K562 (cell line): ENCODE data around the gene NT5DC4.

Experiments
- ATF6 ChIP-seq: sonication (generic); formaldehyde crosslinking; IDR thresholded peaks from 2 replicates; pipeline ENCODE4 v1.4.0; 2020; ENCODE audit warnings: mild to moderate bottlenecking, missing genetic modification reagents
- CTCF ChIP-seq, 3 experiments: IDR thresholded peaks in 2 of 3; conservative IDR thresholded peaks in 1 of 3; 2 replicates each; pipeline ENCODE4 v1.5.1; 2011 to 2012; ENCODE audit warnings: low read length in 3 of 3, mild to moderate bottlenecking in 3 of 3, control low read depth in 2 of 3, improper control_type of control experiment in 1 of 3, inconsistent platforms in 1 of 3, low read depth in 1 of 3, mixed read lengths in 1 of 3, moderate library complexity in 1 of 3; ENCODE audit not compliant: insufficient read depth in 2 of 3
- POLR2A ChIP-seq: fragments of 450-650 bp; conservative IDR thresholded peaks from 2 replicates; pipeline ENCODE4 v1.6.1; 2016
- PRDM10 ChIP-seq: fragments of 450-650 bp; IDR thresholded peaks from 2 replicates; pipeline ENCODE4 v1.6.1; 2018; ENCODE audit not compliant: partially characterized antibody
- RFX5 ChIP-seq: IDR thresholded peaks from 2 replicates; pipeline ENCODE4 v1.6.1; 2011; ENCODE audit warnings: low read depth, mild to moderate bottlenecking, improper control_type of control experiment, low read length
- SIN3A ChIP-seq, 2 experiments: fragments of 150-350 bp in 1 of 2; IDR thresholded peaks; 2 replicates each; pipeline ENCODE4 v1.6.1; 2011 to 2016; ENCODE audit warnings: borderline replicate concordance in 2 of 2, low read depth in 2 of 2, low read length in 2 of 2, mild to moderate bottlenecking in 2 of 2, moderate library complexity in 2 of 2; ENCODE audit not compliant: control insufficient read depth in 1 of 2
- TAF15 ChIP-seq: fragments of 200-400 bp; formaldehyde crosslinking; IDR thresholded peaks from 2 replicates; pipeline ENCODE4 v1.6.1; 2017; ENCODE audit warnings: mild to moderate bottlenecking, low read depth, low read length, moderate library complexity
- ZFP36 ChIP-seq: fragments of 150-350 bp; IDR thresholded peaks from 2 replicates; pipeline ENCODE4 v1.6.1; 2018; ENCODE audit warnings: low read length, low read depth; ENCODE audit not compliant: partially characterized antibody
- ZNF347 ChIP-seq: fragments of 450-650 bp; formaldehyde crosslinking; IDR thresholded peaks from 2 replicates; pipeline ENCODE4 v1.4.0; 2020; ENCODE audit warnings: low read depth, mild to moderate bottlenecking, moderate library complexity
- ZZZ3 ChIP-seq: fragments of 450-650 bp; IDR thresholded peaks from 2 replicates; pipeline ENCODE4 v1.6.1; 2016; ENCODE audit warnings: antibody characterized with exemption, mild to moderate bottlenecking, moderate library complexity
- TF ChIP-seq, protein P1 (sequence below): sonication (generic); formaldehyde crosslinking; IDR thresholded peaks from 2 replicates; pipeline ENCODE4 v1.8.1; 2023; ENCODE audit warnings: mild to moderate bottlenecking, missing genetic modification reagents

DNA sequence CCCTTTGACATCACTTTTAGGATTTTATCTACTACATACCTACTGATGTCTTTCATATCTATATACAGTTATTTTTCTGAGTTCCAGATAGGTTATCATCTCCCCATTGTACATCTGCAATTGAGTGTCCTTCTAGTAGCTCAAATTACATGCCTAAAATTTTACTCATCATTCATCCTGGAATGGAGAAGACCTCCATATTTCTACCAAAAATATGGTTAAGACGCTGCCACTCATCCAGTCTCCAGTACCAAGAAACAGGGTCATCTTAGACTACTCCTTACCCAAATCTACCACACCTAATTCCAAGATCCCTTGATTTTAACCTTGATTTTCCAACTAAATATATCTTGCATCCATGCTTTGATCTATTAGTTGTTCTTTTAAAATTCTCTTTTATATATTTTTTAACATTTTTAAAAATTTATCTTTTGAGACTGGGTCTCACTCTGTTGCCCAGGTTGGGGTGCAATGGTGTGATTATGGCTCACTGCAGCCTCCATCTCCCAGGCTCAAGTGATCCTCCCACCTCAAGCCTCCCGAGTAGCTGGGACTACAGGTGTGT, 52.2 kb downstream of the NT5DC4 start:
- TF ChIP-seq CTCF (IDR thresholded peaks at IDR 0.05 in 2 of 3, conservative IDR thresholded peaks at IDR 0.05 in 1 of 3; ENCODE audit: insufficient read depth in 2 of 3, low read depth in 1 of 3, low read length in 3 of 3), result no peak
- no peak for TF ChIP-seq RFX5
- TF ChIP-seq, protein P1, sequence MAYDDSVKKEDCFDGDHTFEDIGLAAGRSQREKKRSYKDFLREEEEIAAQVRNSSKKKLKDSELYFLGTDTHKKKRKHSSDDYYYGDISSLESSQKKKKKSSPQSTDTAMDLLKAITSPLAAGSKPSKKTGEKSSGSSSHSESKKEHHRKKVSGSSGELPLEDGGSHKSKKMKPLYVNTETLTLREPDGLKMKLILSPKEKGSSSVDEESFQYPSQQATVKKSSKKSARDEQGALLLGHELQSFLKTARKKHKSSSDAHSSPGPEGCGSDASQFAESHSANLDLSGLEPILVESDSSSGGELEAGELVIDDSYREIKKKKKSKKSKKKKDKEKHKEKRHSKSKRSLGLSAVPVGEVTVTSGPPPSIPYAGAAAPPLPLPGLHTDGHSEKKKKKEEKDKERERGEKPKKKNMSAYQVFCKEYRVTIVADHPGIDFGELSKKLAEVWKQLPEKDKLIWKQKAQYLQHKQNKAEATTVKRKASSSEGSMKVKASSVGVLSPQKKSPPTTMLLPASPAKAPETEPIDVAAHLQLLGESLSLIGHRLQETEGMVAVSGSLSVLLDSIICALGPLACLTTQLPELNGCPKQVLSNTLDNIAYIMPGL (CRISPR knock-in tag), result no peak
- no peak for TF ChIP-seq TAF15
- TF ChIP-seq SIN3A (IDR thresholded peaks at IDR 0.05; ENCODE audit: borderline replicate concordance in 2 of 2, control insufficient read depth in 1 of 2, low read depth in 2 of 2, low read length in 2 of 2), result no peak
- TF ChIP-seq ATF6 (CRISPR knock-in tag), result no peak
- no peak for TF ChIP-seq PRDM10
- TF ChIP-seq POLR2A, result no peak
- TF ChIP-seq ZNF347, result no peak
- TF ChIP-seq ZZZ3, result no peak
- no peak for TF ChIP-seq ZFP36
